GM12892 (cell line): Measurements from ENCODE around the gene P2RY8.

Experiments used
- POLR2A ChIP-seq: IDR thresholded peaks from 2 replicates; pipeline ENCODE4 v1.6.1; 2011; ENCODE audit warnings: low read depth, low read length, control low read depth
- POLR2AphosphoS5 ChIP-seq: IDR thresholded peaks from 2 replicates; pipeline ENCODE4 v1.6.1; 2011; ENCODE audit warnings: low read depth, low read length, control low read depth

DNA sequence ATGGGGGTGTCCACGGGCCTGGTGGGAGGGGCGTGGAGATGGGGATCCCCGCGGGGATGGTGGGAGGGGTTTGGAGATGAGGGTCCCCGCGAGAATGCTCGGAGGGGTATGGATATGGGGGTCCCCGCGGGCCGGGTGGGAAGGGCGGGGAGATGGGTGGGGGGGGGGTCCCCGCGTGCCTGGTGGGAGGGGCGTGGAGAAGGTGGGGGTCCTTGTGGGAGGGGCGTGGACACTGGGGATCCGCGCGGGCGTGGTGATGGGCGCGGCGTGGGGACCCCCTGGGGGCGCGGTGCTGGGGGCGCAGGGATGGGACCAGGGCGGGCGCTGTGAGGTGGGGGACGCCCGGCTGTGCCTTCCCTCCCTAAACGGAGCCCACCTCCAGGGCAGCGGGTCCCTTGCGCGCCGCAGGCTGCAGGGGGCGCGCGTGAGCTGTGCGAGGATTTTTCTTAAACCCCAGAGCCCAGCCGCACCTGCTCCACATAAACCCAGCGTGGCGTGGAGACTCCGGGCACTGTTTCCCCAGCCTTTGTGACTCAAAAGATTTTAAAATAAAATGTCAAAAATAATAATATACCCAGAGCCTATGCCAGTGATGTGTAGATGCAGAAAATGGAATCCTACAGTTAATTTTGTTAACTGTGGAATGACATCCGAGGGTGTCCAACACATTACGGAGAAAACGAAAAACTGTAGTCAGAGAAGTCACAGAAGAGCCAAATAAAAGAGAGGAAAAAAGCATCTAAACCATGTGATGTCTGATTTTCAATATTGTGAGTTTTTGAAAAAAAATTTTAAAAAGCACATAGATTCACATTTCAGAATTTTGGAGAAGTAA is 82.8 kb downstream of the P2RY8 start:
- TF ChIP-seq POLR2AphosphoS5 (no peak), POLR2A (no peak)
